ENCODE results near the gene ZGPAT. TPM values are rescaled to one million over a fixed set of nuclear protein-coding genes. Genes with fewer than 3 reads are reported as not detected.

Gene ZGPAT
- total RNA-seq, 1 donor from 2014 or later: 28.0 TPM

GRCh38 chr20:63740627-63741353 lies 33.0 kb downstream of the ZGPAT start:
- peak; percentile 94 for DNase-seq (ENCODE audit: extremely low spot score, unreplicated experiment)
- Mint-ChIP-seq H3K4me1 (ENCODE audit: unreplicated experiment) (no peaks in the 10 kb centered on the region), H3K4me3 (ENCODE audit: unreplicated experiment) (peak overlapping the region; percentile 74), H3K9me3 (ENCODE audit: unreplicated experiment) (no peaks in the 10 kb centered on the region), H3K27me3 (ENCODE audit: unreplicated experiment) (no peaks in the 10 kb centered on the region), H3K36me3 (ENCODE audit: unreplicated experiment) (peaks cover 6% of the 10 kb centered on the region), H3K27ac (ENCODE audit: unreplicated experiment) (peak overlapping the region; percentile 59)
- TF ChIP-seq CTCF (IDR thresholded peaks at IDR 0.05): peak; percentile 45

- no peak overlapping the region for H3K27ac Mint-ChIP-seq (ENCODE audit: unreplicated experiment)
- TF ChIP-seq CTCF (IDR thresholded peaks at IDR 0.05): no peak
- H3K36me3 Mint-ChIP-seq (ENCODE audit: unreplicated experiment): peaks cover 7% of the 10 kb centered on the region
- no peaks in the 10 kb centered on the region for H3K27me3 Mint-ChIP-seq (ENCODE audit: unreplicated experiment)
- H3K9me3 Mint-ChIP-seq (ENCODE audit: unreplicated experiment): no peaks in the 10 kb centered on the region
- peak overlapping the region; percentile 74 for H3K4me3 Mint-ChIP-seq (ENCODE audit: unreplicated experiment)
- no peak for DNase-seq (ENCODE audit: extremely low spot score, unreplicated experiment)
- H3K4me1 Mint-ChIP-seq (ENCODE audit: unreplicated experiment): no peaks in the 10 kb centered on the region
These were observed 33.5 kb downstream of the ZGPAT start for GRCh38 chr20:63741354-63741675.

DNA sequence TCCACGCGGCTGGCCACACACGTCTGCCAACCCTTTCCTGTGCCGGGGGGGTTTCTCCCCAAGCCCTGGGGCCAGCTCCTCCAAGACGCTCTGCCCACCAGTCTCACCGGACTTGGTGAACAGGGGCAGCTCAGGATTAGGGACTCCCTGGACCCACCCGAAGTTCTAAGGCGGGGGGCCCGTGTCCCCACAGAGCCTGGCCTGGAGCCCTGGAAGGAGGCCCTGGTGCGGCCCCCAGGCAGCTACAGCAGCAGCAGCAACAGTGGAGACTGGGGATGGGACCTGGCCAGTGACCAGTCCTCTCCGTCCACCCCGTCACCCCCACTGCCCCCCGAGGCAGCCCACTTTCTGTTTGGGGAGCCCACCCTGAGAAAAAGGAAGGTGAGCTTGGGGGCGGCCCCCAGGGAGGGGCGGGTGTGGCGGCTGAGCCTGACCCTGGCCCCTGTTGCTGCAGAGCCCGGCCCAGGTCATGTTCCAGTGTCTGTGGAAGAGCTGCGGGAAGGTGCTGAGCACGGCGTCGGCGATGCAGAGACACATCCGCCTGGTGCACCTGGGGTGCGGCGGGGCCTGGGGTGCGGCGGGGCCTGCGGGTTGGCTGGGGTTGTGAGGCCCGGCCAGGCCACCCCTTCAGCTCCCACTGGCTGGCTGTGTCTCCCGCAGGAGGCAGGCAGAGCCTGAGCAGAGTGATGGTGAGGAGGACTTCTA lies 34.0 kb downstream of the ZGPAT start:
- TF ChIP-seq CTCF (IDR thresholded peaks at IDR 0.05): no peak
- Mint-ChIP-seq H3K27ac (ENCODE audit: unreplicated experiment) (no peak overlapping the region), H3K4me3 (ENCODE audit: unreplicated experiment) (peak overlapping the region; percentile 74), H3K4me1 (ENCODE audit: unreplicated experiment) (no peaks in the 10 kb centered on the region), H3K36me3 (ENCODE audit: unreplicated experiment) (peaks cover 7% of the 10 kb centered on the region), H3K27me3 (ENCODE audit: unreplicated experiment) (no peaks in the 10 kb centered on the region), H3K9me3 (ENCODE audit: unreplicated experiment) (no peaks in the 10 kb centered on the region)
- DNase-seq (ENCODE audit: extremely low spot score, unreplicated experiment): no peak

- TF ChIP-seq CTCF (IDR thresholded peaks at IDR 0.05): no peak
- no peak overlapping the region for H3K27ac Mint-ChIP-seq (ENCODE audit: unreplicated experiment)
- H3K4me1 Mint-ChIP-seq (ENCODE audit: unreplicated experiment): no peaks in the 10 kb centered on the region
- no peak for DNase-seq (ENCODE audit: extremely low spot score, unreplicated experiment)
- H3K9me3 Mint-ChIP-seq (ENCODE audit: unreplicated experiment): no peaks in the 10 kb centered on the region
- H3K36me3 Mint-ChIP-seq (ENCODE audit: unreplicated experiment): peaks cover 7% of the 10 kb centered on the region
- no peaks in the 10 kb centered on the region for H3K27me3 Mint-ChIP-seq (ENCODE audit: unreplicated experiment)
- H3K4me3 Mint-ChIP-seq (ENCODE audit: unreplicated experiment): no peak overlapping the region
These were observed 34.7 kb downstream of the ZGPAT start for GRCh38 chr20:63742381-63743024.

Data from osteocyte (in vitro differentiated cells).